GM12892 (cell line): Measurements from ENCODE around the gene CIDEB.

Source experiments
- POLR2A ChIP-seq: IDR thresholded peaks from 2 replicates; pipeline ENCODE4 v1.6.1; 2011; ENCODE audit warnings: low read depth, low read length, control low read depth
- TAF1 ChIP-seq: IDR thresholded peaks from 2 replicates; pipeline ENCODE4 v1.6.1; 2011; ENCODE audit warnings: low read depth, mild to moderate bottlenecking, control low read depth, low read length, borderline replicate concordance

DNA sequence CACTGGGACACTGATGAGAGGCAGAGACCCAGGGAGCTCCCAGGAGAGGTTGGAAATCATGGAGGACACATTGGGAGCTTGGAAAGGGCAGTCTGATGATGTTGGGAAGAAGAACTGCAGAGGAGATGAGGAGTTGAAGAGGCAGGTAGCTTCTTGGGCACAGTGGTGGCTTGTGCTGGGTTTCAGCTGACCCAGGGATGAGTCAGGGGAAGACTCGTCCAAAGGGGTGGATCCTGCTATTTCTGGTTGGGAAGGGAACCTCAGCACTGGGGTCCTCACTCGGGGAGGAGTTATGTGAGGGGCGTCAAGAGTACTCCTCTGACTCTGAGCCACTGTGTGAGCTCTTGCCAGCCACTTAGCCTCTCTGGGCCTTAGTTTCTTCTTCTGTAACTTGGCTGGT lies 15.6 kb upstream of the CIDEB start:
- TF ChIP-seq TAF1 (no peak), POLR2A (no peak)
